ENCODE data around the gene SLC37A1.

DNA sequence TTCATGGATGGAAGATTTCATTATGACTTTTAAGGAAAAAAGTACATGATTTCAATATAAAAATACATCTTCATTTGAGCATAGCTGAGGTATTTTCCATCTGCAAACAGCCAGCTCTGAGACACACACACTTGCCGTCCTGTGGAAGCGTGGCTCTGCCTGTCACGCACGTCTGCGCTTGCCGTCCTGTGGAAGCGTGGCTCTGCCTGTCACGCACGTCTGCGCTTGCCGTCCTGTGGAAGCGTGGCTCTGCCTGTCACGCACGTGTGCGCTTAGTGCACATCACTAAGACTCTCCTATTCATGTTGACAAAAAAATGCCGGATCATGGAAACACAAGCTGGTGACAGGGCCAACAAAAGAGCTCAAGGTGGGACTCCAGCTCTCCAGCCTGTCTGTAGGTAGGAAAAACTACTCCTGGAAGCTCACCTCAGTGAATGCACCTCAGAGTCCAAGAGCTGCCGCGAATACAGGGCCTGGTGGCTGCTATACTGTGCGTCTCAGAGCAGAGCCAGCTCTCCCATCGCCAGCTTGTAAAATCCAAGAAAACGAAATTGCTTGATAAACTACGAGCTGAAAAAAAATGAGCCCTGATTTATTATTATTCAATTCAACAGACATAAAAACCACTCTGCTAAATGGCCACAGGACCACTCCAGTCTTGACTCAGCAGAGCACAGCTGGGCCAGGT, 69.3 kb downstream of the SLC37A1 start:
- TF ChIP-seq CREM (IDR thresholded peaks at IDR 0.05) (no peak), CREM (CRISPR knock-in tag; IDR thresholded peaks at IDR 0.05) (no peak), NBN (conservative IDR thresholded peaks at IDR 0.05) (no peak), JUN (CRISPR knock-in tag; IDR thresholded peaks at IDR 0.05) (no peak)
- TF ChIP-seq, protein P1, sequence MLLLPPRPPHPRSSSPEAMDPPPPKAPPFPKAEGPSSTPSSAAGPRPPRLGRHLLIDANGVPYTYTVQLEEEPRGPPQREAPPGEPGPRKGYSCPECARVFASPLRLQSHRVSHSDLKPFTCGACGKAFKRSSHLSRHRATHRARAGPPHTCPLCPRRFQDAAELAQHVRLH (CRISPR knock-in tag; IDR thresholded peaks at IDR 0.05; ENCODE audit: borderline replicate concordance, low read depth), result no peak

Measured in HepG2 (cell line).